Stomach (tissue), 9 donors: ENCODE measurements around the gene PI16. TPM values are rescaled to one million over a fixed set of nuclear protein-coding genes. Genes with fewer than 3 reads are reported as not detected.
A peak's percentile ranks its signal among the peaks of the same experiment; 100 is the strongest.

Experiments
- DNase-seq, 2 donors: peaks; one replicate each; pipeline versions ENCODE4 v3.0.0 to v3.0.0-alpha.2; 2013 to 2019
- H3K27ac ChIP-seq, 5 donors: fragments of 200-600 bp in 4 of 5; sonication (generic) in 4 of 5; one replicate each; pipeline ENCODE4 v1.5.1; 2013 to 2019; ENCODE audit warnings: mild to moderate bottlenecking in 1 of 5, moderate library complexity in 1 of 5
- H3K27me3 ChIP-seq, 3 donors: fragments of 200-600 bp; sonication (generic); one replicate each; pipeline ENCODE4 v1.5.1; 2017 to 2019; ENCODE audit warnings: mixed run types in 1 of 3
- H3K36me3 ChIP-seq, 4 donors: fragments of 200-600 bp; sonication (generic); 1 replicate in 3 of 4; 2 replicates in 1 of 4; pipeline ENCODE4 v1.5.1; 2016 to 2019
- H3K4me1 ChIP-seq, 4 donors: fragments of 200-600 bp; sonication (generic); one replicate each; pipeline ENCODE4 v1.5.1; 2016 to 2019
- H3K4me3 ChIP-seq, 4 donors: fragments of 200-600 bp; sonication (generic) in 3 of 4; one replicate each; pipeline ENCODE4 v1.5.1; 2016 to 2019; ENCODE audit warnings: mild to moderate bottlenecking in 1 of 4
- H3K9me3 ChIP-seq, 4 donors: fragments of 200-600 bp; sonication (generic); one replicate each; pipeline ENCODE4 v1.5.1; 2016 to 2019
- CTCF ChIP-seq, 7 experiments: fragments of 450-650 bp in 4 of 7; fragments of 200-600 bp in 3 of 7; sonication (generic) in 3 of 7; IDR thresholded peaks; one replicate each; pipeline ENCODE4 v1.5.1; 2016 to 2019; ENCODE audit warnings: antibody characterized with exemption in 7 of 7, control low read depth in 2 of 7, mild to moderate bottlenecking in 1 of 7
- EP300 ChIP-seq: sonication (generic); formaldehyde crosslinking; IDR thresholded peaks from one replicate; pipeline ENCODE4 v1.6.1; 2017; ENCODE audit warnings: antibody characterized with exemption
- POLR2A ChIP-seq, 4 donors: fragments of 450-650 bp; IDR thresholded peaks; one replicate each; pipeline ENCODE4 v1.6.1; 2016; ENCODE audit warnings: antibody characterized with exemption in 4 of 4, control low read depth in 2 of 4, mild to moderate bottlenecking in 1 of 4, moderate library complexity in 1 of 4
- POLR2AphosphoS5 ChIP-seq, 3 donors: sonication (generic); formaldehyde crosslinking; IDR thresholded peaks; one replicate each; pipeline ENCODE4 v1.6.1; 2016; ENCODE audit warnings: antibody characterized with exemption in 3 of 3
- WGBS, 5 donors: extraction: QIAGEN DNeasy Blood & Tissue Kit in 3 of 5; methylation state at CpG; one replicate each; pipeline versions ENCODE4 v1.1.5 to v1.1.7; 2013 to 2018; 5-methylcytosine and 5-hydroxymethylcytosine counted together
- intact Hi-C: fragments of 100-400 bp; cut with DNase I; formaldehyde crosslinking; loops from one replicate; pipeline ENCODE4 v1.15.1; 2023; ENCODE audit warnings: low total_unique reads
- polyA plus RNA-seq, 3 donors: library from polyadenylated mRNA; stranded (reverse); fragments of 200-250 nt; gene quantifications; one replicate each; pipeline ENCODE4 v1.2.3, GENCODE V29; 2013
- total RNA-seq, 5 donors: library from RNA; depleted of rRNA; stranded (reverse); fragments of >200 nt; gene quantifications; one replicate each; pipeline versions ENCODE4 v1.1.0 to v1.2.3, GENCODE V29; 2014 to 2016
- donor health status: healthy with polysubstance abuse.
- donor health status: Bipolar disorder and iron deficiency.
- donor health status: healthy.

Gene PI16
- total and polyA plus RNA-seq, 8 donors, result 1.2 to 21.3 (median 3.0) TPM; not detected in 2

- H3K27me3 ChIP-seq, result no peaks in the 10 kb centered on the region
- peak overlapping the region in 1 of 5 donors; percentile 59 for H3K27ac ChIP-seq
- no peak overlapping the region for H3K4me3 ChIP-seq
- intact Hi-C loops, result no loop called here
- no peak for DNase-seq
- H3K36me3 ChIP-seq, result peaks cover 49 to 83% (median 65%) of the 10 kb centered on the region in 4 donors
- TF ChIP-seq POLR2AphosphoS5 (IDR thresholded peaks at IDR 0.05), result no peak
- TF ChIP-seq POLR2A (IDR thresholded peaks at IDR 0.05), result no peak
- TF ChIP-seq CTCF (IDR thresholded peaks at IDR 0.05), result no peak
- TF ChIP-seq EP300, result no peak
- no peaks in the 10 kb centered on the region for H3K9me3 ChIP-seq
- peaks cover 34 to 60% (median 45%) of the 10 kb centered on the region in 4 donors for H3K4me1 ChIP-seq
- 64 to 76% (median 72%) methylated on average over 8 to 11 of the region's 11 CpGs for WGBS, 5 donors
These were observed 24.1 kb downstream of the PI16 start for GRCh38 chr6:36978421-36979346.

- intact Hi-C loops, result no loop called here
- TF ChIP-seq POLR2AphosphoS5 (IDR thresholded peaks at IDR 0.05) (peak in 1 of 3 donors; percentile 20), POLR2A (IDR thresholded peaks at IDR 0.05) (no peak), CTCF (IDR thresholded peaks at IDR 0.05) (peak in 5 of 7 experiments; percentile 19 to 55 (median 37)), EP300 (no peak)
- Histone ChIP-seq H3K27ac (peak overlapping the region in 2 of 5 donors; percentile 17 to 59), H3K4me3 (no peak overlapping the region), H3K9me3 (no peaks in the 10 kb centered on the region), H3K36me3 (peaks cover 42 to 77% (median 58%) of the 10 kb centered on the region in 4 donors), H3K27me3 (no peaks in the 10 kb centered on the region), H3K4me1 (peaks cover 41 to 67% (median 52%) of the 10 kb centered on the region in 4 donors)
- 28 to 39% (median 32%) methylated on average over 4 of the region's 4 CpGs for WGBS, 5 donors
- peak; percentile 57 to 88 for DNase-seq
These were observed 24.8 kb downstream of the PI16 start for GRCh38 chr6:36979347-36979742.

- H3K36me3 ChIP-seq, result peaks cover 35 to 69% (median 51%) of the 10 kb centered on the region in 4 donors
These were observed 25.6 kb downstream of the PI16 start for GRCh38 chr6:36980129-36980528.

More at GRCh38 chr6:36980129-36980528, 25.6 kb downstream of the PI16 start:
- H3K4me1 ChIP-seq, result peaks cover 46 to 74% (median 58%) of the 10 kb centered on the region in 4 donors
- H3K4me3 ChIP-seq, result no peak overlapping the region
- no peaks in the 10 kb centered on the region for H3K9me3 ChIP-seq
- 43 to 76% (median 67%) methylated on average over 6 of the region's 6 CpGs for WGBS, 5 donors
- TF ChIP-seq EP300 (no peak), POLR2A (IDR thresholded peaks at IDR 0.05) (no peak), POLR2AphosphoS5 (IDR thresholded peaks at IDR 0.05) (no peak), CTCF (IDR thresholded peaks at IDR 0.05) (no peak)
- H3K27ac ChIP-seq, result peak overlapping the region in 1 of 5 donors; percentile 59
- intact Hi-C loops, result no loop called here
- no peak for DNase-seq
- H3K27me3 ChIP-seq, result no peaks in the 10 kb centered on the region
